Measurements from ENCODE around the gene CDH3.
"Not testable (repeated sequence)": the region's sequence is repeated elsewhere in the genome, so short reads cannot be mapped to it uniquely, and the experiment has no call there.

Gene CDH3

GRCh38 chr16:68698091-68698490 lies 53.0 kb downstream of the CDH3 start:
- in situ Hi-C loops (cut with MboI; ENCODE audit: low sequenced_read_pairs) = no loop called here

- in situ Hi-C loops (cut with MboI; ENCODE audit: low sequenced_read_pairs) = no loop called here
Measured at GRCh38 chr16:68700120-68700519, 55.0 kb downstream of the CDH3 start.

GRCh38 chr16:68700831-68701230 lies 55.7 kb downstream of the CDH3 start:
- in situ Hi-C loops (cut with MboI; ENCODE audit: low sequenced_read_pairs) = no loop called here

- in situ Hi-C loops (cut with MboI; ENCODE audit: low sequenced_read_pairs) = no loop called here
Measured at GRCh38 chr16:68704232-68704867, 59.2 kb downstream of the CDH3 start.

- in situ Hi-C loops (cut with MboI; ENCODE audit: low sequenced_read_pairs) = no loop called here
Measured at GRCh38 chr16:68707340-68708152, 62.4 kb downstream of the CDH3 start.

- in situ Hi-C loops (cut with MboI; ENCODE audit: low sequenced_read_pairs) = no loop called here
Measured at GRCh38 chr16:68710211-68710610, 65.1 kb downstream of the CDH3 start.

GRCh38 chr16:68711421-68712139 lies 66.5 kb downstream of the CDH3 start:
- in situ Hi-C loops (cut with MboI; ENCODE audit: low sequenced_read_pairs) = no loop called here

- in situ Hi-C loops (cut with MboI; ENCODE audit: low sequenced_read_pairs) = no loop called here
Measured at GRCh38 chr16:68713361-68713760, 68.3 kb downstream of the CDH3 start.

- in situ Hi-C loops (cut with MboI; ENCODE audit: low sequenced_read_pairs) = no loop called here
Measured at GRCh38 chr16:68715471-68715870, 70.4 kb downstream of the CDH3 start.

- in situ Hi-C loops (cut with MboI; ENCODE audit: low sequenced_read_pairs) = not testable (repeated sequence)
Measured at GRCh38 chr16:68716516-68716915, 71.4 kb downstream of the CDH3 start.

GRCh38 chr16:68717684-68718083 lies 72.6 kb downstream of the CDH3 start:
- in situ Hi-C loops (cut with MboI; ENCODE audit: low sequenced_read_pairs) = no loop called here

- in situ Hi-C loops (cut with MboI; ENCODE audit: low sequenced_read_pairs) = no loop called here
Measured at GRCh38 chr16:68718590-68718989, 73.5 kb downstream of the CDH3 start.

GRCh38 chr16:68719993-68720489 lies 74.9 kb downstream of the CDH3 start:
- in situ Hi-C loops (cut with MboI; ENCODE audit: low sequenced_read_pairs) = no loop called here

- in situ Hi-C loops (cut with MboI; ENCODE audit: low sequenced_read_pairs) = no loop called here
Measured at GRCh38 chr16:68722119-68723024, 77.3 kb downstream of the CDH3 start.

GRCh38 chr16:68724797-68725196 lies 79.7 kb downstream of the CDH3 start:
- in situ Hi-C loops (cut with MboI; ENCODE audit: low sequenced_read_pairs) = no loop called here

GRCh38 chr16:68728523-68728922 lies 83.4 kb downstream of the CDH3 start:
- in situ Hi-C loops (cut with MboI; ENCODE audit: low sequenced_read_pairs) = no loop called here

GRCh38 chr16:68731637-68732036 lies 86.5 kb downstream of the CDH3 start:
- in situ Hi-C loops (cut with MboI; ENCODE audit: low sequenced_read_pairs) = no loop called here

GRCh38 chr16:68732042-68732680 lies 87.1 kb downstream of the CDH3 start:
- in situ Hi-C loops (cut with MboI; ENCODE audit: low sequenced_read_pairs) = no loop called here

- in situ Hi-C loops (cut with MboI; ENCODE audit: low sequenced_read_pairs) = no loop called here
Measured at GRCh38 chr16:68732741-68733399, 87.8 kb downstream of the CDH3 start.

- in situ Hi-C loops (cut with MboI; ENCODE audit: low sequenced_read_pairs) = no loop called here
Measured at GRCh38 chr16:68733570-68733969, 88.5 kb downstream of the CDH3 start.

Data from HL-60/S4 treated with phorbol 12-myristate 13-acetate at 8.2 ng/mL for 4 days and 3 days (cell line).